ENCODE data around the gene PPM1B.
"Not testable (repeated sequence)": the region's sequence is repeated elsewhere in the genome, so short reads cannot be mapped to it uniquely, and the experiment has no call there.

GRCh38 chr2:44255704-44256103 lies 87.0 kb downstream of the PPM1B start:
- not testable (repeated sequence) for TF ChIP-seq CTCF (IDR thresholded peaks at IDR 0.05 in 4 of 5, conservative IDR thresholded peaks at IDR 0.05 in 1 of 5); POLR2A (IDR thresholded peaks at IDR 0.05)

Data from gastrocnemius medialis (tissue), 4 donors.